IMR-90 (cell line): ENCODE data around the gene MAVS. TPM values are rescaled to one million over a fixed set of nuclear protein-coding genes. Genes with fewer than 3 reads are reported as not detected.

Experiments used
- ATAC-seq: fragments of 200-7000 bp; cut with Tn5 transposase; 2 replicates; pipeline ENCODE4 v1.9.1; 2020; ENCODE audit warnings: low read depth, mild to moderate bottlenecking, moderate library complexity
- BruUV-seq: library from RNA; stranded (reverse); fragments of 400-500 nt; replicated peaks from 2 replicates; lab custom pipeline; 2021; lab: Mats Ljungman, UMichigan
- CTCF ChIA-PET: fragments of 300-600 bp; formaldehyde crosslinking; extraction: SDS; loops from one replicate; lab custom pipeline; 2021; ENCODE audit warnings: antibody characterized with exemption; lab: Yijun Ruan, JAX
- POLR2A ChIA-PET: fragments of 300-600 bp; sonication (Branson Sonifier 250); formaldehyde crosslinking; loops from one replicate; lab custom pipeline; 2022; ENCODE audit warnings: antibody characterized with exemption; ENCODE audit not compliant: unreplicated experiment; lab: Charles Lee
- DNase-seq: peaks from one replicate; pipeline ENCODE4 v3.0.0; 2013
- H2AFZ ChIP-seq: replicated peaks from 2 replicates; pipeline ENCODE3; 2013; ENCODE audit warnings: low read length, mild to moderate bottlenecking; ENCODE audit not compliant: poor library complexity
- H2AK5ac ChIP-seq: 2 replicates; pipeline ENCODE4 v1.6.1; 2013; ENCODE audit warnings: low read depth, low read length, inconsistent platforms
- H2AK9ac ChIP-seq: replicated peaks from 2 replicates; pipeline ENCODE3; 2013; ENCODE audit warnings: mild to moderate bottlenecking, low read depth, low read length, moderate library complexity; ENCODE audit not compliant: poor library complexity
- H2BK120ac ChIP-seq: 2 replicates; pipeline ENCODE4 v1.6.1; 2013; ENCODE audit warnings: low read depth, low read length, inconsistent platforms
- H2BK15ac ChIP-seq: 3 replicates; pipeline ENCODE4 v1.6.1; 2013; ENCODE audit warnings: low read depth, low read length, inconsistent platforms
- H2BK20ac ChIP-seq: 2 replicates; pipeline ENCODE4 v1.6.1; 2013; ENCODE audit warnings: low read depth, mild to moderate bottlenecking, inconsistent platforms, low read length, moderate library complexity
- H2BK5ac ChIP-seq: 2 replicates; pipeline ENCODE4 v1.6.1; 2013; ENCODE audit warnings: mild to moderate bottlenecking, low read depth, low read length, inconsistent platforms; ENCODE audit not compliant: poor library complexity, severe bottlenecking
- H3K14ac ChIP-seq: replicated peaks from 2 replicates; pipeline ENCODE4 v1.6.1; 2013; ENCODE audit warnings: low read depth, low read length, inconsistent platforms
- H3K18ac ChIP-seq: 2 replicates; pipeline ENCODE4 v1.6.1; 2013; ENCODE audit warnings: low read depth, low read length, control low read depth
- H3K23ac ChIP-seq: 2 replicates; pipeline ENCODE4 v1.6.1; 2013; ENCODE audit warnings: low read depth, low read length, inconsistent platforms
- H3K27ac ChIP-seq: 2 replicates; pipeline ENCODE4 v1.5.1; 2013; ENCODE audit warnings: mild to moderate bottlenecking, control low read depth, low read length; ENCODE audit not compliant: insufficient read depth
- H3K27me3 ChIP-seq: 2 replicates; pipeline ENCODE4 v1.6.1; 2013; ENCODE audit warnings: low read length; ENCODE audit not compliant: control insufficient read depth, insufficient read depth
- H3K36me3 ChIP-seq: 2 replicates; pipeline ENCODE4 v1.6.1; 2013; ENCODE audit warnings: low read length, mixed read lengths; ENCODE audit not compliant: control insufficient read depth, insufficient read depth
- H3K4ac ChIP-seq: 2 replicates; pipeline ENCODE4 v1.6.1; 2013; ENCODE audit warnings: low read depth, low read length, inconsistent platforms
- H3K4me1 ChIP-seq: 2 replicates; pipeline ENCODE4 v1.6.1; 2013; ENCODE audit warnings: low read length, mixed read lengths; ENCODE audit not compliant: control insufficient read depth, insufficient read depth
- H3K4me2 ChIP-seq: 2 replicates; pipeline ENCODE4 v1.6.1; 2013; ENCODE audit warnings: low read depth, mild to moderate bottlenecking, control low read depth, low read length, moderate library complexity
- H3K4me3 ChIP-seq: 2 replicates; pipeline ENCODE4 v1.5.1; 2013; ENCODE audit warnings: low read depth, mild to moderate bottlenecking, control low read depth, low read length, moderate library complexity; ENCODE audit not compliant: insufficient read depth
- H3K56ac ChIP-seq: 2 replicates; pipeline ENCODE4 v1.6.1; 2013; ENCODE audit warnings: low read length, inconsistent platforms; ENCODE audit not compliant: insufficient read depth; ENCODE audit errors: extremely low read depth
- H3K79me1 ChIP-seq, 2 experiments: 2 replicates each; pipeline ENCODE4 v1.6.1; 2013; ENCODE audit warnings: low read length in 2 of 2, inconsistent platforms in 1 of 2, low read depth in 1 of 2
- H3K9ac ChIP-seq: 2 replicates; pipeline ENCODE4 v1.6.1; 2013; ENCODE audit warnings: low read depth, low read length, control low read depth
- H3K9me1 ChIP-seq: 2 replicates; pipeline ENCODE4 v1.6.1; 2013; ENCODE audit warnings: low read length, inconsistent platforms; ENCODE audit not compliant: insufficient read depth
- H3K9me3 ChIP-seq: 2 replicates; pipeline ENCODE4 v1.6.1; 2013; ENCODE audit warnings: low read length; ENCODE audit not compliant: control insufficient read depth, insufficient read depth
- H4K20me1 ChIP-seq: 2 replicates; pipeline ENCODE4 v1.6.1; 2013; ENCODE audit warnings: low read length, inconsistent platforms; ENCODE audit not compliant: insufficient read depth
- H4K5ac ChIP-seq: 2 replicates; pipeline ENCODE4 v1.6.1; 2013; ENCODE audit warnings: mild to moderate bottlenecking, low read depth, low read length, control low read depth
- H4K8ac ChIP-seq, 2 experiments: 2 replicates each; pipeline ENCODE4 v1.6.1; 2013; ENCODE audit warnings: low read depth in 2 of 2, low read length in 2 of 2, control low read depth in 1 of 2, inconsistent platforms in 1 of 2
- H4K91ac ChIP-seq: 2 replicates; pipeline ENCODE4 v1.6.1; 2013; ENCODE audit warnings: low read depth, low read length, inconsistent platforms; ENCODE audit not compliant: insufficient read depth
- CEBPB ChIP-seq: IDR thresholded peaks from 2 replicates; pipeline ENCODE4 v1.6.1; 2012; ENCODE audit warnings: low read depth, low read length, improper control_type of control experiment
- MAFK ChIP-seq: IDR thresholded peaks from 2 replicates; pipeline ENCODE4 v1.6.1; 2012; ENCODE audit warnings: low read depth, low read length, improper control_type of control experiment
- MAZ ChIP-seq: IDR thresholded peaks from 2 replicates; pipeline ENCODE4 v1.6.1; 2012; ENCODE audit warnings: low read depth, mild to moderate bottlenecking, low read length, improper control_type of control experiment, moderate library complexity, borderline replicate concordance
- POLR2A ChIP-seq: IDR thresholded peaks from 2 replicates; pipeline ENCODE4 v1.6.1; 2012; ENCODE audit warnings: mild to moderate bottlenecking, low read depth, low read length
- WGBS, 2 experiments: methylation state at CpG; one replicate each; pipeline versions ENCODE4 v1.1.5 to v1.1.7; 2013; ENCODE audit warnings: missing lambda C conversion rate in 2 of 2; ENCODE audit not compliant: insufficient read length in 1 of 2; ENCODE audit errors: extremely low coverage in 2 of 2; 5-methylcytosine and 5-hydroxymethylcytosine counted together
- dilution Hi-C: fragments of 300-500 bp; cut with HindIII; formaldehyde crosslinking; loops from one replicate; pipeline ENCODE4 v1.14.3; 2018; ENCODE audit warnings: low sequenced_read_pairs; ENCODE audit not compliant: unreplicated experiment
- in situ Hi-C: fragments of 300-500 bp; cut with MboI; formaldehyde crosslinking; loops from 3 replicates; pipeline ENCODE4 v1.14.3; 2019; ENCODE audit warnings: low sequenced_read_pairs, inconsistent platforms, mixed read lengths
- intact Hi-C: fragments of 100-400 bp; cut with micrococcal nuclease; formaldehyde crosslinking; loops from 2 replicates; pipeline ENCODE4 v1.10.0; 2022
- polyA plus RNA-seq, 3 experiments: library from polyadenylated mRNA; depleted of rRNA; stranded (reverse); fragments of >200 nt; gene quantifications; 2 replicates each; pipeline ENCODE4 v1.2.3, GENCODE V29; 2012; ENCODE audit warnings: low replicate concordance in 1 of 3
- total RNA-seq: library from RNA; depleted of rRNA; stranded (reverse); fragments of >200 nt; gene quantifications from 2 replicates; pipeline ENCODE4 v1.2.3, GENCODE V29; 2012
- TF ChIP-seq, protein P1 (sequence below): conservative IDR thresholded peaks from 2 replicates; pipeline ENCODE4 v1.5.1; 2012; ENCODE audit warnings: mild to moderate bottlenecking, low read depth, low read length, improper control_type of control experiment

Gene MAVS
- total and polyA plus RNA-seq, 2 of the 4 experiments (the other 2 are of a cell fraction), result 10.4 to 15.6 TPM

- H2BK20ac ChIP-seq, result no peak overlapping the region
- no peaks in the 10 kb centered on the region for H3K9me3 ChIP-seq
- H3K4ac ChIP-seq, result no peak overlapping the region
- no peak overlapping the region for H3K4me2 ChIP-seq
- H2BK5ac ChIP-seq, result no peak overlapping the region
- no peak overlapping the region for H4K8ac ChIP-seq
- no peak overlapping the region for H3K9ac ChIP-seq
- CTCF ChIA-PET, result no interaction called here
- no peak overlapping the region for H2AK9ac ChIP-seq
- H2BK120ac ChIP-seq, result no peak overlapping the region
- no peaks in the 10 kb centered on the region for H3K4me1 ChIP-seq
- BruUV-seq, result no TSS peak
- no peaks in the 10 kb centered on the region for H3K27me3 ChIP-seq
- peaks cover 25 to 72% of the 10 kb centered on the region in 2 experiments for H3K79me1 ChIP-seq
- no peak overlapping the region for H4K91ac ChIP-seq
- H3K36me3 ChIP-seq, result peaks cover 27% of the 10 kb centered on the region
- POLR2A ChIA-PET, result no interaction called here
- no peak overlapping the region for H2BK15ac ChIP-seq
- in situ Hi-C loops (no loop called here), intact Hi-C loops (no loop called here), dilution Hi-C loops (no loop called here)
- H3K56ac ChIP-seq, result no peak overlapping the region
- no peak for ATAC-seq
- H3K27ac ChIP-seq, result no peak overlapping the region
- no peak overlapping the region for H2AFZ ChIP-seq
- peaks cover 9% of the 10 kb centered on the region; the same call in 1 of the 2 replicates for H4K20me1 ChIP-seq
- no peak overlapping the region for H4K5ac ChIP-seq
- H3K4me3 ChIP-seq, result no peak overlapping the region
- H3K18ac ChIP-seq, result no peak overlapping the region
- no peak overlapping the region for H3K14ac ChIP-seq
- H3K9me1 ChIP-seq, result peaks cover 17% of the 10 kb centered on the region
- no peak for DNase-seq
- TF ChIP-seq MAZ (no peak), MAFK (no peak), CEBPB (no peak), POLR2A (no peak)
- TF ChIP-seq, protein P1, sequence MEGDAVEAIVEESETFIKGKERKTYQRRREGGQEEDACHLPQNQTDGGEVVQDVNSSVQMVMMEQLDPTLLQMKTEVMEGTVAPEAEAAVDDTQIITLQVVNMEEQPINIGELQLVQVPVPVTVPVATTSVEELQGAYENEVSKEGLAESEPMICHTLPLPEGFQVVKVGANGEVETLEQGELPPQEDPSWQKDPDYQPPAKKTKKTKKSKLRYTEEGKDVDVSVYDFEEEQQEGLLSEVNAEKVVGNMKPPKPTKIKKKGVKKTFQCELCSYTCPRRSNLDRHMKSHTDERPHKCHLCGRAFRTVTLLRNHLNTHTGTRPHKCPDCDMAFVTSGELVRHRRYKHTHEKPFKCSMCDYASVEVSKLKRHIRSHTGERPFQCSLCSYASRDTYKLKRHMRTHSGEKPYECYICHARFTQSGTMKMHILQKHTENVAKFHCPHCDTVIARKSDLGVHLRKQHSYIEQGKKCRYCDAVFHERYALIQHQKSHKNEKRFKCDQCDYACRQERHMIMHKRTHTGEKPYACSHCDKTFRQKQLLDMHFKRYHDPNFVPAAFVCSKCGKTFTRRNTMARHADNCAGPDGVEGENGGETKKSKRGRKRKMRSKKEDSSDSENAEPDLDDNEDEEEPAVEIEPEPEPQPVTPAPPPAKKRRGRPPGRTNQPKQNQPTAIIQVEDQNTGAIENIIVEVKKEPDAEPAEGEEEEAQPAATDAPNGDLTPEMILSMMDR, result no peak
- WGBS, 2 experiments, result no CpG with 5 or more reads among the region's 1 CpG
- no peak overlapping the region for H2AK5ac ChIP-seq
- H3K23ac ChIP-seq, result no peak overlapping the region
Measured at GRCh38 chr20:3876000-3876399, 29.4 kb downstream of the MAVS start.
